ENCODE measurements around the gene EDC3. TPM values are rescaled to one million over a fixed set of nuclear protein-coding genes. Genes with fewer than 3 reads are reported as not detected.
"Not testable (repeated sequence)": the region's sequence is repeated elsewhere in the genome, so short reads cannot be mapped to it uniquely, and the experiment has no call there.

The EDC3 gene
- total RNA-seq, result 10 to 100 TPM; 30.9 to 31.9 (median 31.6) TPM
- long read RNA-seq, donor 1, transcript EDC3-201 (7 exons, 3,763 nt), result major isoform, 15 of 31 reads
- long read RNA-seq, donor 1, partial matches to known transcripts, result 5 of 31 reads
- long read RNA-seq, donor 1, other reads (novel, unspliced or antisense), result 8 of 31 reads
- long read RNA-seq, donor 2, partial matches to known transcripts, result 2 of 12 reads
- long read RNA-seq, donor 2, other reads (novel, unspliced or antisense), result 6 of 12 reads

- DNase-seq (peak; percentile 88 to 96 (median 90)), ATAC-seq (peak; percentile 99)
- peak within 1 kb of the TSS; percentile 56 for H3K4me3 ChIP-seq
- no peaks in the 10 kb centered on the region for H3K9me3 ChIP-seq
- peaks cover 10% of the 10 kb centered on the region for H3K4me1 ChIP-seq (ENCODE audit: low read depth)
- intact Hi-C loops (cut with DNase I, micrococcal nuclease), result no loop called here
- no peak for TF ChIP-seq CTCF (IDR thresholded peaks at IDR 0.05)
- no peaks in the 10 kb centered on the region for H3K36me3 ChIP-seq (ENCODE audit: low read depth)
These were observed at the start of gene EDC3 for GRCh38 chr15:74695597-74696397. EDC3 (minus strand) TSS chr15:74696024; CDS start chr15:74675124, 20,900 bp downstream.

- Histone ChIP-seq H3K4me1 (ENCODE audit: low read depth) (no peaks in the 10 kb centered on the region), H3K9me3 (no peaks in the 10 kb centered on the region), H3K36me3 (ENCODE audit: low read depth) (no peaks in the 10 kb centered on the region), H3K4me3 (no peak overlapping the region)
- no peak for TF ChIP-seq CTCF (IDR thresholded peaks at IDR 0.05)
- intact Hi-C loops (cut with DNase I, micrococcal nuclease), result no loop called here
- ATAC-seq (no peak), DNase-seq (no peak)
These were observed 46.6 kb upstream of the EDC3 start for GRCh38 chr15:74742422-74742821.

GRCh38 chr15:74738239-74738638 lies 42.4 kb upstream of the EDC3 start:
- H3K4me1 ChIP-seq (ENCODE audit: low read depth); ATAC-seq; intact Hi-C loops (cut with DNase I, micrococcal nuclease); H3K9me3 ChIP-seq; H3K4me3 ChIP-seq; DNase-seq; H3K36me3 ChIP-seq (ENCODE audit: low read depth): not testable (repeated sequence)

GRCh38 chr15:74735305-74735704 lies 39.5 kb upstream of the EDC3 start:
- ATAC-seq, result no peak
- Histone ChIP-seq H3K9me3 (no peaks in the 10 kb centered on the region), H3K36me3 (ENCODE audit: low read depth) (no peaks in the 10 kb centered on the region), H3K4me1 (ENCODE audit: low read depth) (no peaks in the 10 kb centered on the region), H3K4me3 (no peak overlapping the region)
- no peak for TF ChIP-seq CTCF (IDR thresholded peaks at IDR 0.05)
- no peak for DNase-seq
- intact Hi-C loops (cut with DNase I, micrococcal nuclease), result no loop called here

- intact Hi-C loops (cut with DNase I, micrococcal nuclease), result no loop called here
- no peak for DNase-seq
- ATAC-seq, result no peak
- H3K4me1 ChIP-seq (ENCODE audit: low read depth), result no peaks in the 10 kb centered on the region
- no peaks in the 10 kb centered on the region for H3K36me3 ChIP-seq (ENCODE audit: low read depth)
- TF ChIP-seq CTCF (IDR thresholded peaks at IDR 0.05), result no peak
- no peak overlapping the region for H3K4me3 ChIP-seq
- no peaks in the 10 kb centered on the region for H3K9me3 ChIP-seq
These were observed 37.4 kb upstream of the EDC3 start for GRCh38 chr15:74733269-74733668.

GRCh38 chr15:74732846-74733245 lies 37.0 kb upstream of the EDC3 start:
- intact Hi-C loops (cut with DNase I, micrococcal nuclease), result no loop called here
- Histone ChIP-seq H3K36me3 (ENCODE audit: low read depth) (no peaks in the 10 kb centered on the region), H3K9me3 (no peaks in the 10 kb centered on the region), H3K4me1 (ENCODE audit: low read depth) (no peaks in the 10 kb centered on the region), H3K4me3 (no peak overlapping the region)
- no peak for ATAC-seq
- peak in 1 of 3 donors; percentile 3 for DNase-seq
- no peak for TF ChIP-seq CTCF (IDR thresholded peaks at IDR 0.05)

Measured in mucosa of descending colon (tissue), 3 donors.